Activated naive CD4-positive, alpha-beta T cell (primary cell): ENCODE data around the gene LAMA3.
A peak's percentile ranks its signal among the peaks of the same experiment; 100 is the strongest.

Experiments used
- DNase-seq, 4 experiments: peaks; one replicate each; lab custom pipeline; 2025; lab: John Stamatoyannopoulos, UW

LAMA3 gene

GRCh38 chr18:23939896-23940295 is 250.6 kb downstream of the LAMA3 start:
- DNase-seq = no peak

DNA sequence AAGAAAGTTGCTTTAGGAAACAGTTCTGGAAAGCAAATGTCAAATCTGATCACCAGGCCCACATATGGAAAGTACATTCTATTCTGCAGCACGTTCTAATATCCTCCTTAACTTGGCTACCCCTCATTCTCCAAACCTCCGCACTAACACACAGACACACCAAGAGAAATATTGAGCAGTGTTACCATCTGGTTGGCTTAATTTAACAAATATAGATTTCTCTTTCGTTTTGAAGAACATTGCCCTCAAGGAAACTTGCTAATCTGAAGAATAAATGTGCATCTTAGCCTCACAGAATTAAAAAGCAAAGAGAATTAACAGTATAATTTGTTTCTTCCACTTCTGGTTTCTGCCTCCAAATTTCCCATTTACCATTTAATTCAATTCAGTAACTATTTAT is 252.5 kb downstream of the LAMA3 start:
- no peak for DNase-seq

DNA sequence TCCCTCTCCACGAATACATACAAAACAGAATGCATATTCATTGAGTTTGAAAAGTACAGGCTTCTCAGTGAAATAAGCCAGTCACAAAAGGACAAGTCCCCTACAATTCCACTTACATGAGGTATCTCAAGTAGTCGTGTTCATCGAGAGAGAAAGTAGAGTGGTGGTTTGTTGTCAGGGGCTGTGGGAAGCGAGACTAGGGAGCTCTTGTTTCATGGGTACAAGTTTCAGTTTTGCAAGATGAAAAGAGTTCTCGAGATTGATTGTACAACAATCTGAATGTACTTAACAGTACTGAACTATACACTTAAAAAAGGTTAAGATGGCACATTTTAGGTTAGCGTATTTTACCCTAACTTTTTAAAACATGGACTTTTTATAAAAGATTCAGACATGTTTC is 253.9 kb downstream of the LAMA3 start:
- DNase-seq = no peak

DNA sequence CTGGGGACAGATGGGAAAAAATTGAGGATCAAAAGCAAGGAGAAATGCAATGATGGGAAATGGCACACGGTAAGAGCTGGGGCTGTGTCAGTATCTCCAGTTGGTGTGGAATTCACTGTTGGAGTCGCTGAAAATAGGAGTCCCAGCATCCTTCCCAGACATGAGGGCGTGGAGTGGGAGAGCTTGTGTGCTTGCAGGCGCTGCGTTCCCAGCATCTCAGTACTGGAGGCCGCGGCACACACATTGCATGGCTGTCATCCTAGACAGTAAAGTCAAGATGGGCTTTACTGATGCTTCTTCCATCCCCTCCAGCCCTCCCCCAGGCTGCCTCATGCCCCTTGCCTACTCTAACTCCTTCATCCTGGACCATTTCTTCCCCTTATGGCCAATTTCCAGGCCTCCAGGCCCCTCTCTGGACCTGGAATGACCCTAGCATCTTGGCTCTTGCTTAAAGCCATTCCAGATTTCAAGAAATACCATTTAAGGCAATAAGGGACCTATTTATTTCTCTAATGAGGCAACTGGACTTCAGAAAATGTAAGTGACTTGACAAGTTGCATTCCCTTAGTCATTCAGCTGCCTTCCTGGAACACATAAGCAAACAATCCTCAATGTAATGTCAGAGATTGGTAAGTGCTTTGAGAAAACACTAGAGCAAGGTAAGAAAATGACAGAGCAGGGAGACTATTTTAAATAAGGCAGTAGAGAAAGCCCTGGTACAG is 254.8 kb downstream of the LAMA3 start:
- no peak for DNase-seq

DNA sequence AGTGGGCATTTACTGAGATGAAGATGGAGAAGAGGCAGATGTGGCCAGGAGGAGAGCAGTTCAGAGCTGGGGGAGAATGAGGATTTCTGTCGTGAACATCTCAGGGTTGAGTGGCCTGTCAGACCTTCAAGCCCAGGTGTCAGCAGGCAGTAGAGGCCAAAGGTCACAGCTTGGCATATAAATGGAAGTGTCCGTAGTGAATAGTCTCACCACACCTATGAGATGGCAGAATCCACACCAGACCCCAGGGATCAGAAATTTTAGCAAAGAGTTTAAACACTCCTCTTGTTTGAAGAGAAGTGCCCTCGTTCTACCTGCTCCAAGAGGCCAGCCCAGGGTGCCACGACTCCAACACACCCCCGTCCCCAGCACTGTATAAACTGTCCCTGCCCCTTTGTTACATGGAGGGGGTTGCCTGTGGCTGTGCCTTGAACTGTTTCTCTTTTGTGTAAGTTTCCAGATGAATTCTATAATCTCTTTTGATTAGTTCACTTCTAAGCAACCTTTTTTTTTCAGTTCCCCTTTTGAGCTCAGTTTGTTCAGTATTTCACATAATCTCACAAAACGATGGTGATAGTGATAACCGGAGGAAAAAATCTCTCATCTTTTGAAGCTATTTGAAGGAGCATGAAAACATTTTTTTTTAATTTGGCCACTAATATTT is 256.3 kb downstream of the LAMA3 start:
- no peak for DNase-seq

DNA sequence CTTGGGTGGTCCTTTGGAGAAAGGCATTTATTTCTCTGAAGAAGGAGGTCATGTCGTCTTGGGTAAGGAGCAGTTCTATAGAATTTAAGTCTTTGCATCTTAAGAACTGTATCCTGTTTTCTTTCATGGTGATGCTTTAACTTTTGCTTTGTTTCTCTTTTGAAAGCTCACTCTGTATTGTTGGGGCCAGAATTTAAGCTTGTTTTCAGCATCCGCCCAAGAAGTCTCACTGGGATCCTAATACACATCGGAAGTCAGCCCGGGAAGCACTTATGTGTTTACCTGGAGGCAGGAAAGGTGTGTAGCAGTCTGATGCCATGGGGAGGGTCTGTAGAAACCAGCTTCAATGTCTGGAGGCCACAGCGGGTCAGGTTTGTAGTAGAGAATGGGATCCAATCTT is 260.6 kb downstream of the LAMA3 start:
- no peak for DNase-seq

DNA sequence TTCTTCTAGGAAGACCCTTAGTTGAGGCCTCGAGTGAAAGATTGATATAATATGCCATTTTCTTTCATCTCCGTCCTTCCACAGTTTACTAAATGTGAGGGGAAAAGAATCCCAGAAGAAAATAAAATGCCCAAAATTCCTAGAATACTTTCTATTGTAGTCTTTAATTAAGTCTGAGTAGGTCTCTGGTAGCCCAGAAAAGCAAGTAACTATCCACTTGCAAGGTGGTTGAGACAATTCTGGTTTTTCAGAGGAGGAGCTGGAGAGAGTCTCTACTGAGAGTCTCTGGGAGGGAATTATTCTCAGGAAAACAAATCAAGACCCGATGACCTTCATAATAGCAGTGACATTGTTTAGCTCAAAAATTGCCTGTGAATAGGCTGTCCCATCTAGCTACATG is 261.4 kb downstream of the LAMA3 start:
- DNase-seq = no peak

- no peak for DNase-seq
Measured at GRCh38 chr18:23951206-23951605, 262.0 kb downstream of the LAMA3 start.

GRCh38 chr18:23953984-23954383 is 264.7 kb downstream of the LAMA3 start:
- DNase-seq = no peak

GRCh38 chr18:23956483-23956882 is 267.2 kb downstream of the LAMA3 start:
- no peak for DNase-seq

- no peak for DNase-seq
Measured at GRCh38 chr18:23958036-23958435, 268.8 kb downstream of the LAMA3 start.

GRCh38 chr18:23963443-23964165 is 274.4 kb downstream of the LAMA3 start:
- no peak for DNase-seq

- peak in 2 of 4 experiments; percentile 13 to 20 for DNase-seq
Measured at GRCh38 chr18:23964282-23965238, 275.3 kb downstream of the LAMA3 start.

DNA sequence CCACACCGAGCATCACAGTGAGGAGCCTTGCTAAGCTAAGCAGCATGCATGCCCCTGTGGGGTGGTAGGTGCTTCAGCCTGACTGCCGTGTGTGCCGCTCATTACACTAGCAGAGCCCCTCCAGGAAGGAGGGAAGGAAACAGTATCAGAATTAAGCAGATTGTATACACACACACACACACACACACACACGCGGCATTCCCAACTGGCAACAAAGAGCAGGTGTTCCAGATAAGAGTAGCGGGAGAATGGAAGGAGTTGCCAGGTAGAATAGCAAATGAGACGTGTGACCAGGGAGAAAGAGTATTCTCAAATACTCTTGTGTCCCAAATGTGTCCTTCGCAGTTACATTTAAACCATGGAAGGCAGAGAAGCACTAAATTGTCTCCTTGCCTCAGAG is 277.7 kb downstream of the LAMA3 start:
- DNase-seq = no peak

DNA sequence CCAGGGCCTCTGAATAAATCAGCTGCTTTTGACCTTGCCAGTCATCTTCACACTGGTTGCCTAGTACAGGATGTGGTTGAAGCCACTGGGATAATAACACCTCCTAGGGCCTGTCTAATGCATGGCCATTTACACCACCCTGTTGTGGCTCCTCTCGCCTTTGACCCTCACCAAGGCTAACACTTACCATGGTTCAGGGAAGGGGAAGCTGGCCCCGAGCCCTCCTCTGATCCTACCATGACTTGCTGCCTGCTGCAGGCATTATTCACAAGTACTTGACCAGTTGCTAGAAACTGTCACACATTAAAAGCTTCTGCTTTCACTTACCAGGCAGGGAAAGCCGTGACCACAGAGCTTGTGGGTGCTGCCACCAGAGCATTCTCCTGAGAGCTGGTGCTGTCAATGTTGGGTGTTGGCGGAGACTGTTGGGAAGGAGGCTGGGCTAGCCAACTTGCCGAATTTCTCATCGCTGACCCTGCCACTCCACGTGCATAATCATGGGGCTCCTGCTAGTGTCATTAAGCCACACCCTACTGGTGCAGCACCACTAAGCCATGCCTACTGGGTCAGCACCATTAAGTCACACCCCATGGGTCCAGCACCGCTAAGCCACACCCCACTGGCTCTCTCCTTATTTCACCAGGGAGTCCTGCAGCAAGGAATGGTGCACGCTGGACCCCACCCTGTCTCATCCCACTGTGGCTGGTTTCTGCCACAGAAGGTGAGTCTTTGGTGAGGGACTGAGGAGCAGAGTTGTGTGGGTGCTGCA is 278.3 kb downstream of the LAMA3 start:
- DNase-seq = no peak

DNA sequence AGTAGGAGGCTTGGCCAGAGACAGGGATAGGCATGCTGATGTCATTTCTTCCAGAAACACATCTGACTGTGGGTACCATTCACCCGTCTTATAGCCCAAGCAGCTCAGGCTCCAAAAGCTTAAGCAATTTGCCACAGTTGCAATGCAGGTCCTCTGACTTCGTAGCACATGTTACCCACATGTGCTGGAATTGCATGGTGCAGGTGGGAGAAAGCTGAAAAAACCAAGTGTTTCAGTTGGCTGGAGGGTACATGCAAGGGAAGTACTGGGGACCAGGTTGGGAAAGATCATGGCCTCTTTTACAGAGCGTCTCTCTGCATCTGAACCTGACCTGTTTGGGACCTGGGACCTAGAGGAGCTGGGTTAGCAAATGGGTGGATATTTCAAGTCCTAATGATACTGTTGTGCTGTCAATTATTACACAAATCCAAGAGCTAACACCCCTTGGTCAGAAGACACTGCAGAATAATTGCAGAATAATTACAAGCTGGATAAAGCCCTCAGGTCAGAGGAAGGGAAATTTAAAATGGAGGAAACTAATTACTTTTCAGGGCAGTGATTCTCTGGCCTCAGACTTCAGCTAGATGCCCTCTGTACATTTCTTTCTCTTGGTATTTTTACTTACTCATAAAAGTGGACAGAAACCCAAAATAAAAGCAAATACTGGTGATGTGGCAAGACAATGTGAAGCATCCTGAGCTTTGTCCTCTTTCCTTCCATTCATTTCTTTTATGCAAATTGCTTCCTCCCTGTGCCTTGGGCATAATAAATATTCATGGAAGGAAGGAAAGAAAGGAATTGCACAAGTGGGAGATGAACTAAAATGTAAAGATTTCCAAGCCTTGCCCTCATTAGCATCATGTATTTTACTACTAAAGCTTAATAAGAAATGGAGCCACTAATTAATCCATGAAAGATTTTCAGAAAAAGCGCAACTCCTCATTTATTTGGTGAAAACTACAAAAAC is 279.7 kb downstream of the LAMA3 start:
- no peak for DNase-seq

DNA sequence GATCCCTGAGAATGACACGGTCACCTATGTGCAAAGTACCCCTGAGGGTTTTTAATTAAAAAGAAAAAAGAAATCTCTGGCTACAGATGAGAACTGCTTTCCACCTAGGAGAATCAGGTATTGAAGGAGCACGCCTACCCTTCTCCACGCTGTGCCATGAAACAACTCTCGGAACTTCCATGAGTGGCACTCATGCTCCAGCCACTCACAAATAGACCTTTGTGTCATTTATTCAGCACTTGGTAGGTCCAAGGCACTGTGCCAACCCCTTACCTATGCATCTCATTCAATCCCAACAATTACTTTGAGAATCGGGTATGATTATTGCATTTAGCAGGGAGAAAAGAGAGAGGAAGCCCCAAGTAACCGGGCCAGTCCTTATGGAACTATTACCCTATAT is 280.4 kb downstream of the LAMA3 start:
- no peak for DNase-seq

- DNase-seq = peak in 2 of 4 experiments; percentile 2 to 37
Measured at GRCh38 chr18:23970161-23971096, 281.2 kb downstream of the LAMA3 start.

DNA sequence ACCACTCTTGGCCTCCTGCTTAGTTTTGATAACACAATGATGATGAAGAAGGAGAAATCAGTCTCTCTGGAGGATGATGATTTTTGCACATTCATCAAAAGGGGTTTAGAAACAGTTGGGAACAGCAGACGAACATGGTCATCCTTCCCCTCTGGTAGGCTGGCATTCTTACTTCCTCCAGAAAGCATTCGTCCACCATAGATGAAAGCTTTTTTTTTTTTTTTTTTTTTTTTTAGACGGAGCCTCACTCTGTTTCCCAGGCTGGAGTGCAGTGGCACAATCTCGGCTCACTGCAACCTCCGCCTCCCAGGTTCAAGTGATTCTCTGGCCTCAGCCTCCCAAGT is 281.8 kb downstream of the LAMA3 start:
- no peak for DNase-seq
